ENCODE measurements around the gene DCHS1.

The DCHS1 gene

DNA sequence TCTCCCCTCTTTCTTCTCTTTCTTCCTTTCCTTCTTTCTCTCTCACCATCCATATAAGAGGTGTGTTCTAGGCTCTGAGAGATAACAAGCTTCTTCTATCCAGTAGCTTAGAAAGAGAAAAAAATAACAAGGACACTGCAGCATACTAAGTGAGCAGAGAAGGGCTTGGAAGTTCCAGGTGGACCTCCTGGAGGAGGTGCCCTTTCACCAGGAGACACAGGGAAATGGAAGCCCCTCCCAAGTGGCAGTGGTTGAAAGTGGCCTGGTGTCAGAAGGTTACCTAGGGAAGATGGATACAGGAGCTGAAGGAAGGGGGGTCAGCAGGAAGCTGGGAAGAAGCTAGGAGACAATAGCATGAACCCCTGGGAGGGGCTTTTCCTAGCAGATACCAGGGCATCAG is 5.5 kb downstream of the DCHS1 start:
- H3K4me3 ChIP-seq (ENCODE audit: low read length): no peak overlapping the region
- DNase-seq (ENCODE audit: low read depth): no peak
- TF ChIP-seq, protein P1, sequence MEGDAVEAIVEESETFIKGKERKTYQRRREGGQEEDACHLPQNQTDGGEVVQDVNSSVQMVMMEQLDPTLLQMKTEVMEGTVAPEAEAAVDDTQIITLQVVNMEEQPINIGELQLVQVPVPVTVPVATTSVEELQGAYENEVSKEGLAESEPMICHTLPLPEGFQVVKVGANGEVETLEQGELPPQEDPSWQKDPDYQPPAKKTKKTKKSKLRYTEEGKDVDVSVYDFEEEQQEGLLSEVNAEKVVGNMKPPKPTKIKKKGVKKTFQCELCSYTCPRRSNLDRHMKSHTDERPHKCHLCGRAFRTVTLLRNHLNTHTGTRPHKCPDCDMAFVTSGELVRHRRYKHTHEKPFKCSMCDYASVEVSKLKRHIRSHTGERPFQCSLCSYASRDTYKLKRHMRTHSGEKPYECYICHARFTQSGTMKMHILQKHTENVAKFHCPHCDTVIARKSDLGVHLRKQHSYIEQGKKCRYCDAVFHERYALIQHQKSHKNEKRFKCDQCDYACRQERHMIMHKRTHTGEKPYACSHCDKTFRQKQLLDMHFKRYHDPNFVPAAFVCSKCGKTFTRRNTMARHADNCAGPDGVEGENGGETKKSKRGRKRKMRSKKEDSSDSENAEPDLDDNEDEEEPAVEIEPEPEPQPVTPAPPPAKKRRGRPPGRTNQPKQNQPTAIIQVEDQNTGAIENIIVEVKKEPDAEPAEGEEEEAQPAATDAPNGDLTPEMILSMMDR (conservative IDR thresholded peaks at IDR 0.05; ENCODE audit: low read length): no peak

DNA sequence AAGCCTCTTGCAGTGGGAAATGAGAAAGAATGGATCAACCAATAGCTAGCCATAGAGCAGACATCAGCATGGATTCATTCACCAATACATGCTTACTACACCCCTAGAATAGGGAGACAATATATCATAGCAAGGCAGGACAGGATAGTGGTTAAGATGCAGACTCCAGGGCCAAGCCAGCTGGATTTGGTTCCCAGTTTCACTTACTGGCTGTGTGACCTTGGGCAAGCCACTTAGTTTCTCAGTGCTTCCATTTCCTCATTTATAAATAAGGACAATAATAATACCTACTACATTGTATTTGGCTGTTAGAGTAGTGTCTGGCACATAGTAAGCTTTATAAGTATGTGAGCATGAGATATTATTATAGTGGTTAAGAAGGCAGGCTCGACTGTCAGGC is 7.1 kb downstream of the DCHS1 start:
- H3K4me3 ChIP-seq (ENCODE audit: low read length): no peak overlapping the region
- TF ChIP-seq, protein P1 (conservative IDR thresholded peaks at IDR 0.05; ENCODE audit: low read length): no peak
- no peak for DNase-seq (ENCODE audit: low read depth)

DNA sequence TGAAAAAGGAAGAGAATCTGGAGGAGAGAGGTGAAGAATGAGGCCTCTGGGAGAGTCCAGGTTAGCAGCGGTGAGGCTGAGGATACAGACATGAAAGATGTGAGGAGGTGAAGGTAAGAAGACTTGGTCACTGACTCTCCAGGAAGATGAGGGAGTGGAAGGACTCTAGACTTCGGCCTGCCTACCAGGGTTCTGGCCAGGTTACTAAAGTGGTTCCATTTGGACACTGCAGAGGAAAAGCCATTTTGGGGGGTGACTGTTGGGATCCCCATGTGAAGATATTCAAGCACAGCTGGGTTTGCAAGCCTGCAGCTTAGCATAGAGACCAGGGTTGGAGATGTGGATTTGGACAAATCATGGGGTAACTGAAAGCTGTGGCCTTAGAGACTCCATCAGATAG is 7.8 kb downstream of the DCHS1 start:
- TF ChIP-seq, protein P1 (conservative IDR thresholded peaks at IDR 0.05; ENCODE audit: low read length): no peak
- no peak overlapping the region for H3K4me3 ChIP-seq (ENCODE audit: low read length)
- DNase-seq (ENCODE audit: low read depth): no peak

DNA sequence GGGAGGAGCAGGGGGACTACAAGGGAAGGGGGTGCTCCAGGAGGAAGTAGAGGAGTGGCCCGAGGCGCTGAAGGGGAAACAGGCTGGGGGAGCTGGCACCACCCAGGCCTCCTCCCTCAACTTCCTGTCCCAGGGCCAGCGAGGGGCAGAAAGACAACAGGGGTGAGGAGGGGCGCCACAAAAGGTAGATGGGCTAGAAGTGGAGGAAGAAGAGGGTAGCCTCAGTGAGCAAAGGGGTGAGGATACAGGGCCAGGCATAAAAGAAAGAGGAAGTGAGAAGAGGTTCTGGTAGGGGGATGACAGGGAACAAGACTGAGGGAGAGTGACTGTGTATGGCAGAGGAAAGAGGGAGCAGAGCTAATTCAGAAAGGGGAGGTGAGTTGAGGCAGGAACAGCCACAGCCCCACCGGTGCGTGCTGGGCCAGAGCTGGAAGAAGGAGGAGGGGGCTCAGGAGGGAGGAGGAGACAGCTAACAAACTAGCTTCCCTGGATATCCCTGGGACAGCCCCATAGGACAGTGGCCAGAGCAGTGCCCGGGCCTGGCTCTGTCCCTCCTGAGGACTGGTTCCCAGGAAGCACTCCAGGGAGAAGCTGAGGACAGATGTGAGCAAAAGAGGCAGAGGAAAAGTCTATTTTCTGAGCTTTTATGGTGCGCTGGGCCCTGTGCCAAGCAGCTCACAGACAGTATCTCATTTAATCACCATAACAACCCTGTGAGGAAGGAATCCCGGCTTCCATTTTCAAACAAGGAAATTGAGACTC is 8.5 kb downstream of the DCHS1 start:
- TF ChIP-seq, protein P1 (conservative IDR thresholded peaks at IDR 0.05; ENCODE audit: low read length): no peak
- DNase-seq (ENCODE audit: low read depth): peak; percentile 76

DNA sequence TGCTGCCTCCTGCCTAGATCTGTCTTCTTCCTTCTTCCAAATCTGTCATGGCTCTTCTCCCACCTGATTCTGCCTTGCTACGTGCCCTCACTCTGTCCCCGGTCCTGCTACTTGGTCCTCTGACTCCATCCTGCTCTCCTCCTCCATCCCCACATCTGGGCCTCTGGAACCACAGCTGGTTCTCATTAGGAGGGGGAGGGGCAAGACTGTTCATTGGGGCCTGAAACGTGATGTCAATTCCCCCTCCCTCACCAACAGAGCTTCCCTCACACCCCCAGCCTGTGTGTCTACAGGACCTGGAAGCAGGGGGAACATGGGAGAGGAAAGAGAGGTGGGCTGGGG is 9.1 kb downstream of the DCHS1 start:
- TF ChIP-seq, protein P1 (conservative IDR thresholded peaks at IDR 0.05; ENCODE audit: low read length): no peak
- H3K4me3 ChIP-seq (ENCODE audit: low read length): peak overlapping the region; percentile 48
- peak; percentile 84 for DNase-seq (ENCODE audit: low read depth)

More for the DNA sequence above, 8.5 kb downstream of the DCHS1 start:
- peak overlapping the region; percentile 48 for H3K4me3 ChIP-seq (ENCODE audit: low read length)

DNA sequence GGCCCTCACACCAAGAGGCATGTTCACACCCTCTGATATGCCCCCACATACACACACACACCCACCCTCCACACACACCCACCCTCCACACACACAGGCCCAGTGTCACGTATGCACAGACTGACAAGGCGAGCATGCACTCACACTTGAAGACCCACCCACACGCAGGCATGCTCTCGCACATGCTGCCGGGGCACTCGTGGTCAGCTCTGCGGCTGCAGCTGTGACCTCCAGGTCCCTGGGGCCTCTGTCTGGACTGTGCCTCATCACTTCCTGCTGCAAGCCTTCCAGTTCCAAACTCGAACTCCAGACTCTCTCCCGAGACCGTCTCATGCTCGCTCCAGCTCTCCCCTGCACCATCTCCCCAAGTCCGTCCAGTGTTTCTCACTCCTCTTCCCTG is 9.5 kb downstream of the DCHS1 start:
- TF ChIP-seq, protein P1 (conservative IDR thresholded peaks at IDR 0.05; ENCODE audit: low read length): no peak
- peak; percentile 86 for DNase-seq (ENCODE audit: low read depth)
- H3K4me3 ChIP-seq (ENCODE audit: low read length): peak overlapping the region; percentile 48

DNA sequence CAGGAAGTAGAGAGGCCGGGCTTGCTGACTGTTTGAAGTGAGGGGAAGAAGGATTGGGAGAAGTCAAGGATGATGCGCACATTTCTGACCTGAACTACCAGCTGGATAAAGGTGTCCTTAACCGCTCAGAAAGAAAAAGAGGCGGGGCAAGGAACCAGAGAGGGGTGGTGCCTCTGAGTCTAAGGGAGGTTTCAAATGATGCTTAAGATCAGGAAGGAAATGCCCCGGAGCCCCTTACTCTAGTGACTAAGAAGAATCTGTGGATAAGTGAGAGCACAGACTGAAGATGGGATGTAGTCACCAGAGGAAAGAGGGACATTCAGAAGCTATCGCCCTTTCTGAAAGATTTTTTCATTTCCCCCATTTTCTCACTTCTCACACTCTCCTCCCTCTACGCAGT is 12.7 kb downstream of the DCHS1 start:
- no peak overlapping the region for H3K4me3 ChIP-seq (ENCODE audit: low read length)
- TF ChIP-seq, protein P1 (conservative IDR thresholded peaks at IDR 0.05; ENCODE audit: low read length): no peak
- no peak for DNase-seq (ENCODE audit: low read depth)
